ENCODE measurements around the gene NRGN. TPM values are rescaled to one million over a fixed set of nuclear protein-coding genes. Genes with fewer than 3 reads are reported as not detected.
A peak's percentile ranks its signal among the peaks of the same experiment; 100 is the strongest.

The NRGN gene
- total RNA-seq, 2 experiments from 2014 or later, result 6.8 to 16.9 TPM

DNA sequence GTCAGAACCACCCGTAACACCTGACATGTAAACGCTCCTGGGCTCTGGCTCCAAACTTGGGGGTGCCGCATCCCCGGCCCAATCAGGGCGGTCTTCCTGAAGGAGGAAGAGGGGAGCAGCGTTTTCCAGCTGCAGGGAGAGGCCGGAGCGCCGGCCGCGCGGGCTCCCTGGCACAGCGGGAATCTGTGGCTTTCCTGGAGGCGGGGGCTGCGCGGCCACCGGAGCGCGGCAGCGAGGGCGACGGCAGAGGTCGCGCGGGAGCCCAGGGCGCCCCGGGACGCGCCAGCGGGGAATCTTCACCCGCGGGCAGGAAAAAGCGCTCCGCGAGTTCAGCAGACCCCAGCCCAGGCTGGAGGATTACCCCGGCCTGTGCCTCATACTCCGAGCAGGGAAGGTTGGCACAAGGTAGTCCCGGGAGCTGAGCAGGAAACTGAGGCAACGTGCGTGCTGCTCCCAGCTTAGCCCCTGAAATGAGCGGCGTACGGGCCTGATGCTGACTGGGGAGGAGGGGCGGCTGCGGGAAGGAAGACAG lies 22.9 kb downstream of the NRGN start:
- DNase-seq (ENCODE audit: low spot score), result no peak
- BruUV-seq (replicated peaks), result no TSS peak
- TF ChIP-seq EZH2phosphoT487 (IDR thresholded peaks at IDR 0.05; ENCODE audit: borderline replicate concordance, low read depth, low read length), result no peak
- TF ChIP-seq, protein P1, sequence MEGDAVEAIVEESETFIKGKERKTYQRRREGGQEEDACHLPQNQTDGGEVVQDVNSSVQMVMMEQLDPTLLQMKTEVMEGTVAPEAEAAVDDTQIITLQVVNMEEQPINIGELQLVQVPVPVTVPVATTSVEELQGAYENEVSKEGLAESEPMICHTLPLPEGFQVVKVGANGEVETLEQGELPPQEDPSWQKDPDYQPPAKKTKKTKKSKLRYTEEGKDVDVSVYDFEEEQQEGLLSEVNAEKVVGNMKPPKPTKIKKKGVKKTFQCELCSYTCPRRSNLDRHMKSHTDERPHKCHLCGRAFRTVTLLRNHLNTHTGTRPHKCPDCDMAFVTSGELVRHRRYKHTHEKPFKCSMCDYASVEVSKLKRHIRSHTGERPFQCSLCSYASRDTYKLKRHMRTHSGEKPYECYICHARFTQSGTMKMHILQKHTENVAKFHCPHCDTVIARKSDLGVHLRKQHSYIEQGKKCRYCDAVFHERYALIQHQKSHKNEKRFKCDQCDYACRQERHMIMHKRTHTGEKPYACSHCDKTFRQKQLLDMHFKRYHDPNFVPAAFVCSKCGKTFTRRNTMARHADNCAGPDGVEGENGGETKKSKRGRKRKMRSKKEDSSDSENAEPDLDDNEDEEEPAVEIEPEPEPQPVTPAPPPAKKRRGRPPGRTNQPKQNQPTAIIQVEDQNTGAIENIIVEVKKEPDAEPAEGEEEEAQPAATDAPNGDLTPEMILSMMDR (conservative IDR thresholded peaks at IDR 0.05; ENCODE audit: low read length), result no peak
- Histone ChIP-seq H3K4me3 (ENCODE audit: low read depth, low read length, poor library complexity, severe bottlenecking) (peak overlapping the region; percentile 71), H2AFZ (ENCODE audit: low read length) (peak overlapping the region; percentile 67; the same call in 1 of the 2 replicates), H3K36me3 (ENCODE audit: insufficient read depth, low read length) (peaks cover 10% of the 10 kb centered on the region; the same call in 1 of the 2 replicates), H3K9me3 (ENCODE audit: low read length) (no peaks in the 10 kb centered on the region), H3K9me2 (ENCODE audit: insufficient read depth, low read length) (no peaks in the 10 kb centered on the region), H3K4me1 (ENCODE audit: insufficient read depth, low read length, poor library complexity, severe bottlenecking) (peaks cover 44% of the 10 kb centered on the region), H3K27ac (ENCODE audit: low read depth, low read length, poor library complexity, severe bottlenecking) (no peak overlapping the region), H4K20me1 (ENCODE audit: insufficient read depth, low read length) (no peaks in the 10 kb centered on the region), H3K79me2 (ENCODE audit: insufficient read depth, low read depth, low read length) (no peaks in the 10 kb centered on the region), H3K4me2 (ENCODE audit: low read length) (peak overlapping the region; percentile 84)
- intact Hi-C loops (cut with micrococcal nuclease; ENCODE audit: unreplicated experiment), result loop anchor here (1.0 kb wide), 5 partner anchors 16 to 118 kb away; no protein-coding TSS in a partner anchor
- ChIA-PET CTCF (ENCODE audit: unreplicated experiment) (interaction anchor here (1.0 to 2.3 kb wide), 3 partner anchors 16 to 93 kb away, joined by 4 to 9 read pairs (median 5); no protein-coding TSS in a partner anchor), POLR2A (interaction anchor here (1.5 to 2.7 kb wide), 4 partner anchors 11 to 93 kb away, joined by 3 to 15 read pairs (median 7); no protein-coding TSS in a partner anchor)

- H4K20me1 ChIP-seq (ENCODE audit: insufficient read depth, low read length), result no peaks in the 10 kb centered on the region
- H3K9me2 ChIP-seq (ENCODE audit: insufficient read depth, low read length), result no peaks in the 10 kb centered on the region
- no TSS peak for BruUV-seq (replicated peaks)
- CTCF ChIA-PET (ENCODE audit: unreplicated experiment), result interaction anchor here (0.5 to 2.3 kb wide), 5 partner anchors 17 to 94 kb away, joined by 3 to 9 read pairs (median 4); no protein-coding TSS in a partner anchor
- TF ChIP-seq EZH2phosphoT487 (IDR thresholded peaks at IDR 0.05; ENCODE audit: borderline replicate concordance, low read depth, low read length), result no peak
- TF ChIP-seq, protein P1 (conservative IDR thresholded peaks at IDR 0.05; ENCODE audit: low read length), result peak; percentile 79
- peak overlapping the region; percentile 84 for H3K4me2 ChIP-seq (ENCODE audit: low read length)
- POLR2A ChIA-PET, result interaction anchor here (0.6 to 2.7 kb wide), 8 partner anchors 10 to 94 kb away, joined by 3 to 15 read pairs (median 4); partner anchors contain the start of genes SIAE and SPA17
- no peaks in the 10 kb centered on the region for H3K9me3 ChIP-seq (ENCODE audit: low read length)
- H3K4me3 ChIP-seq (ENCODE audit: low read depth, low read length, poor library complexity, severe bottlenecking), result peak overlapping the region; percentile 71
- H3K36me3 ChIP-seq (ENCODE audit: insufficient read depth, low read length), result peaks cover 14% of the 10 kb centered on the region; the same call in 1 of the 2 replicates
- H3K27ac ChIP-seq (ENCODE audit: low read depth, low read length, poor library complexity, severe bottlenecking), result no peak overlapping the region
- intact Hi-C loops (cut with micrococcal nuclease; ENCODE audit: unreplicated experiment), result loop anchor here (1.0 kb wide), 5 partner anchors 17 to 119 kb away; no protein-coding TSS in a partner anchor
- H3K4me1 ChIP-seq (ENCODE audit: insufficient read depth, low read length, poor library complexity, severe bottlenecking), result peaks cover 38% of the 10 kb centered on the region
- peak overlapping the region; percentile 67; the same call in 1 of the 2 replicates for H2AFZ ChIP-seq (ENCODE audit: low read length)
- peak; percentile 86 for DNase-seq (ENCODE audit: low spot score)
- no peaks in the 10 kb centered on the region for H3K79me2 ChIP-seq (ENCODE audit: insufficient read depth, low read depth, low read length)
Observed at GRCh38 chr11:124763156-124763947, 23.6 kb downstream of the NRGN start.

Data from OCI-LY7 (cell line).